MM.1S (cell line): Measurements from ENCODE around the gene PIP5K1C.

Experiments
- DNase-seq: peaks from one replicate; pipeline ENCODE4 v3.0.0-alpha.2; 2015
- H2AFZ ChIP-seq: fragments of 300-600 bp; sonication (generic); 2 replicates; pipeline ENCODE4 v1.6.0; 2016; ENCODE audit warnings: antibody characterized with exemption, low read length
- H3F3A ChIP-seq: fragments of 300-600 bp; sonication (generic); 2 replicates; pipeline ENCODE4 v1.6.1; 2016; ENCODE audit warnings: mild to moderate bottlenecking, antibody characterized with exemption, low read length, moderate library complexity, mixed read lengths; ENCODE audit not compliant: insufficient read depth
- H3K27ac ChIP-seq: fragments of 300-600 bp; sonication (generic); 2 replicates; pipeline ENCODE4 v1.5.1; 2016; ENCODE audit warnings: mild to moderate bottlenecking, low read length
- H3K27me3 ChIP-seq: fragments of 300-600 bp; sonication (generic); replicated peaks from 2 replicates; pipeline ENCODE4 v1.6.0; 2016; ENCODE audit warnings: low read length; ENCODE audit not compliant: insufficient read depth
- H3K36me3 ChIP-seq: fragments of 300-600 bp; sonication (generic); replicated peaks from 2 replicates; pipeline ENCODE4 v1.6.1; 2016; ENCODE audit warnings: mild to moderate bottlenecking, low read length, mixed read lengths; ENCODE audit not compliant: insufficient read depth
- H3K4me1 ChIP-seq: fragments of 300-600 bp; sonication (generic); 2 replicates; pipeline ENCODE4 v1.6.1; 2016; ENCODE audit warnings: low read length, mixed read lengths
- H3K4me2 ChIP-seq: fragments of 300-600 bp; sonication (generic); 2 replicates; pipeline ENCODE4 v1.6.0; 2016; ENCODE audit warnings: low read depth, low read length
- H3K4me3 ChIP-seq: fragments of 300-600 bp; sonication (generic); 2 replicates; pipeline ENCODE4 v1.5.1; 2016; ENCODE audit warnings: low read length, mixed read lengths
- H3K79me2 ChIP-seq: fragments of 300-600 bp; sonication (generic); 2 replicates; pipeline ENCODE4 v1.6.1; 2016; ENCODE audit warnings: mixed run types, low read length, mixed read lengths
- H3K9ac ChIP-seq: fragments of 300-600 bp; sonication (generic); 2 replicates; pipeline ENCODE4 v1.6.1; 2016; ENCODE audit warnings: low read length, mixed read lengths
- H3K9me2 ChIP-seq: fragments of 300-600 bp; sonication (generic); replicated peaks from 2 replicates; pipeline ENCODE4 v1.6.1; 2016; ENCODE audit warnings: mild to moderate bottlenecking, low read length, mixed read lengths; ENCODE audit not compliant: insufficient read depth
- H3K9me3 ChIP-seq: fragments of 300-600 bp; sonication (generic); replicated peaks from 2 replicates; pipeline ENCODE4 v1.6.1; 2016; ENCODE audit warnings: mild to moderate bottlenecking, low read length, mixed read lengths; ENCODE audit not compliant: insufficient read depth
- H4K20me1 ChIP-seq: fragments of 300-600 bp; sonication (generic); 2 replicates; pipeline ENCODE4 v1.6.1; 2016; ENCODE audit warnings: mild to moderate bottlenecking, low read length, moderate library complexity, mixed read lengths; ENCODE audit not compliant: insufficient read depth
- EZH2 ChIP-seq: fragments of 300-600 bp; sonication (generic); optimal IDR thresholded peaks from 2 replicates; pipeline ENCODE3; 2017; ENCODE audit warnings: low read depth, mild to moderate bottlenecking, antibody characterized with exemption, low read length, mixed read lengths
- EZH2phosphoT487 ChIP-seq: fragments of 300-600 bp; sonication (generic); IDR thresholded peaks from 2 replicates; pipeline ENCODE4 v1.6.1; 2018; ENCODE audit warnings: antibody characterized with exemption, low read length
- TF ChIP-seq, protein P1 (sequence below): fragments of 300-600 bp; sonication (generic); IDR thresholded peaks from 2 replicates; pipeline ENCODE4 v1.5.1; 2016; ENCODE audit warnings: antibody characterized with exemption, low read length, mixed read lengths

The PIP5K1C gene

DNA sequence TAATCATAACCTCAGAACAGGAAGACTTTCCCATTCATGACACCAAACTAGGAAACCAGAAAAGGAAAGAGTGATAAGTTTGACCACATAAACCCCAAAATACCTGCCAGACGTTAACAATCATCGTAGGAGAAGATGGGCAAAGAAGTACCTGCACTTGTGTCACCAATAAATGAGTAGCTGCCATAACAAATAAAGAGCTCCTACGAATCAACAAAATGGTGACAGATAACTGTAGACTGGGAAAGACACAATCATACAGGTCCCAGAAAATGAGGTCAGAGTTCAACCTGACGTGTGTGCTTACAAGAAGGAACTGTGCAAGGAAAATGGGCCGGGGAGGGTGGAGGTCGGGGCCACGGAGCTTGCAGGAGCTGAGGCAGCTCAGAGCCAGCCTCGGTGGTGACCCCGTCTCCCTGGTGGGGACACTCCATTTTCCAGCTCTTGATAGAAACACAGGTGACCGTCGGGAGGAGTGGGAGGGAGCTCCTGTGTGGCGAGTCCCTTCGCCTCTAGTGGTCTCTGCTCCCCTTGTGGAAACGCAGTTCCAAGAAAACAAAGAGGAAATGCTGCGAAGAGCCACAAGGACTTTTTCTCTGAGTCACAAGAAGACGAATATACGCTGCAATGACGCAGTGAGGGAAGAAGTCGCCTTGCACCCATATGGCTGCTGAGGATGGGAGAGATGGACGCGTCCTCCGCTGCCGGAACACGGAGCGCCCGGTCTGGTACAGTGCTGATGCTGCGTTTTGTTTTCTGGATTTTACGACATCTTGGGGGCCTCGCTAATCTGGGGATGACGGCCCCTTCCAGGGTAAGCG, 9.5 kb downstream of the PIP5K1C start:
- Histone ChIP-seq H3K27me3 (no peaks in the 10 kb centered on the region), H3K9ac (no peak overlapping the region), H3K4me1 (peaks cover 13% of the 10 kb centered on the region), H3K27ac (no peak overlapping the region), H3F3A (peaks cover 28% of the 10 kb centered on the region; the same call in 1 of the 2 replicates), H3K36me3 (no peaks in the 10 kb centered on the region), H2AFZ (no peak overlapping the region), H3K4me3 (no peak overlapping the region), H4K20me1 (peaks cover 2% of the 10 kb centered on the region; the same call in 1 of the 2 replicates), H3K9me3 (no peaks in the 10 kb centered on the region), H3K9me2 (no peaks in the 10 kb centered on the region), H3K4me2 (no peak overlapping the region), H3K79me2 (peaks cover 71% of the 10 kb centered on the region)
- DNase-seq, result no peak
- TF ChIP-seq EZH2, result no peak
- TF ChIP-seq EZH2phosphoT487, result no peak
- TF ChIP-seq, protein P1, sequence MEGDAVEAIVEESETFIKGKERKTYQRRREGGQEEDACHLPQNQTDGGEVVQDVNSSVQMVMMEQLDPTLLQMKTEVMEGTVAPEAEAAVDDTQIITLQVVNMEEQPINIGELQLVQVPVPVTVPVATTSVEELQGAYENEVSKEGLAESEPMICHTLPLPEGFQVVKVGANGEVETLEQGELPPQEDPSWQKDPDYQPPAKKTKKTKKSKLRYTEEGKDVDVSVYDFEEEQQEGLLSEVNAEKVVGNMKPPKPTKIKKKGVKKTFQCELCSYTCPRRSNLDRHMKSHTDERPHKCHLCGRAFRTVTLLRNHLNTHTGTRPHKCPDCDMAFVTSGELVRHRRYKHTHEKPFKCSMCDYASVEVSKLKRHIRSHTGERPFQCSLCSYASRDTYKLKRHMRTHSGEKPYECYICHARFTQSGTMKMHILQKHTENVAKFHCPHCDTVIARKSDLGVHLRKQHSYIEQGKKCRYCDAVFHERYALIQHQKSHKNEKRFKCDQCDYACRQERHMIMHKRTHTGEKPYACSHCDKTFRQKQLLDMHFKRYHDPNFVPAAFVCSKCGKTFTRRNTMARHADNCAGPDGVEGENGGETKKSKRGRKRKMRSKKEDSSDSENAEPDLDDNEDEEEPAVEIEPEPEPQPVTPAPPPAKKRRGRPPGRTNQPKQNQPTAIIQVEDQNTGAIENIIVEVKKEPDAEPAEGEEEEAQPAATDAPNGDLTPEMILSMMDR, result no peak

DNA sequence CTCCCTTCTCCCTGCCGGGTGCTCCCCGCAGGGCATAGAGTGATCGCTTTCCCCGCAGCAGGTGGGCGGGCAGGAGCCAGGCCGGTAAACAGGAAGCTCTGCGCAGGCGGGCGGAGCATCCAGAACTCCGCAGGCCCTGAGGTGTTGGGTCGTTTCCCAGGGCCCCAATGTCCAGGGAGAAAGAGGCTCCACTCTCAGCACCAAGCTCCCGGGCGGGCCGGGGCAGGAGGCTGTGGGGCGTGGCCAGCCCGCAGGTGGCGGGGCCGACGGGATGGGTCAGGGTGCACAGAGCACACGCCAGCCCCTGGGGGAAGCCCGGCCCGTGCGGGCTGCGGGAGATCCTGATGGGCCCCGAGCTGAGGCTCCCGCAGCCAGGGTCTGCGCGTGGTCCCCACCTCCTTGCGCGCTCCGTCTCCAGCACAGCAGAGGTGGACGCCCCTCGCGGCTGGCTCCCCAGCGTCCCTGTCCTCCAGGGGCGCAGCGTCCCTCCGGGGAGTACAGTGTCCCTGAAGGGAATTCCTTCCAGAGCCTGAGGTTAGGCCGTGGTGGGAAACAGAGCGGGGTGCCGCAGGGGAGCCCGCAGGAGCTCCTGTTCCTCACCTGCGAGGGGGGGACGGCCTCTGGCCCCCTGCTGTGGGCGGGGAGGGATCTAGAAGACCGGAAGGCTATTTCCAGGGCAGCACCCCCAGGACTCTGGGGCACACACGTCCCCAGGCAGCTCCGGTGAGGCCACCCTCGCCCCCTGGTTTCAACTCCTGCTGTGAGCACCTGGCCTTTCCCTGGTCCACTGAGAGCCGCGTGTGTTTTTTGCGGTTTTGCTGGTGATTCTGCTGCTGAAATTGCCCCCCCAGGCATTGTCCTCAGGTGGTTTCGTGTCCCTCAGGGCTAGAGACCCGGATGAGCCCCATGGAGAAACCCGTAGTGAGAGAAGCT, 12.2 kb downstream of the PIP5K1C start:
- H3K36me3 ChIP-seq, result no peaks in the 10 kb centered on the region
- H3K4me3 ChIP-seq, result peak overlapping the region; percentile 59
- peak overlapping the region; percentile 60 for H3K9ac ChIP-seq
- H2AFZ ChIP-seq, result peak overlapping the region; percentile 76
- peaks cover 28% of the 10 kb centered on the region; the same call in 1 of the 2 replicates for H3F3A ChIP-seq
- TF ChIP-seq, protein P1, result 0 out of 2 replicates have a peak, but pooled peaks have one; percentile 5
- no peak for TF ChIP-seq EZH2phosphoT487
- peaks cover 63% of the 10 kb centered on the region for H3K79me2 ChIP-seq
- H3K27ac ChIP-seq, result peak overlapping the region; percentile 81
- H3K9me2 ChIP-seq, result no peaks in the 10 kb centered on the region
- no peaks in the 10 kb centered on the region for H3K9me3 ChIP-seq
- DNase-seq, result peak; percentile 91
- peaks cover 13% of the 10 kb centered on the region for H3K4me1 ChIP-seq
- H3K27me3 ChIP-seq, result no peaks in the 10 kb centered on the region
- no peaks in the 10 kb centered on the region for H4K20me1 ChIP-seq
- peak overlapping the region; percentile 80 for H3K4me2 ChIP-seq

DNA sequence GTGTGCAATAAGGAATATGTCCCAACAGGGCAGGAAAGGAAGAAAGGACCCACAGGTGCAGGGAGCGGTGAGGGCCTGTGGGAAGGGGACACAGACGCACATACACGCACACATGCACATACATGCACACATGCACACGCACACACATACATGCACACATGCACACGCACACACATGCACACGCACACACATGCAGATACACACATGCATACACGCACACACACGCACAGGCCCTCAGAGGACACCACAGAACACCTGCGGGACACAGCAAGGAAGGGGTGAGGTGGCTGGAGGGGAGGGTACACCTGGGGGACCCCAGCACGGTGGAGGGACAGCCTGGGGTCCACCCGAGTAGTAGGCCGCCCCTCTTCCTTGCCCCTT, 12.9 kb downstream of the PIP5K1C start:
- Histone ChIP-seq H3K27ac (no peak overlapping the region; the same call in 1 of the 2 replicates), H3F3A (peaks cover 28% of the 10 kb centered on the region; the same call in 1 of the 2 replicates), H3K4me3 (no peak overlapping the region), H3K4me1 (peaks cover 13% of the 10 kb centered on the region), H3K36me3 (no peaks in the 10 kb centered on the region), H2AFZ (peak overlapping the region; percentile 76; the same call in 1 of the 2 replicates), H3K9ac (no peak overlapping the region; the same call in 1 of the 2 replicates), H3K79me2 (peaks cover 57% of the 10 kb centered on the region), H3K4me2 (peak overlapping the region; percentile 80; the same call in 1 of the 2 replicates), H3K9me3 (no peaks in the 10 kb centered on the region), H3K27me3 (no peaks in the 10 kb centered on the region), H4K20me1 (no peaks in the 10 kb centered on the region), H3K9me2 (no peaks in the 10 kb centered on the region)
- TF ChIP-seq, protein P1, result no peak
- TF ChIP-seq EZH2, result no peak
- TF ChIP-seq EZH2phosphoT487, result no peak
- no peak for DNase-seq
